Adrenal gland (tissue), 12 donors: ENCODE measurements around the gene NOS2. TPM values are rescaled to one million over a fixed set of nuclear protein-coding genes. Genes with fewer than 3 reads are reported as not detected.

Source experiments
- DNase-seq, 7 donors: peaks; one replicate each; pipeline ENCODE4 v3.0.0-alpha.2; 2019 to 2020
- H3K27ac ChIP-seq, 5 donors: fragments of 200-600 bp; sonication (generic) in 4 of 5; 1 replicate in 3 of 5; 2 replicates in 2 of 5; pipeline versions ENCODE4 v1.5.1 to v1.8.0; 2016 to 2020; ENCODE audit warnings: mild to moderate bottlenecking in 1 of 5
- H3K27me3 ChIP-seq: fragments of 200-600 bp; 2 replicates; pipeline ENCODE4 v1.8.0; 2021
- H3K36me3 ChIP-seq, 2 donors: fragments of 200-600 bp; replicated peaks in 1 of 2; 1 replicate in 1 of 2; 2 replicates in 1 of 2; pipeline versions ENCODE4 v1.5.1 to v1.8.0; 2018 to 2022
- H3K4me1 ChIP-seq, 2 donors: fragments of 200-600 bp; replicated peaks in 1 of 2; 1 replicate in 1 of 2; 2 replicates in 1 of 2; pipeline versions ENCODE4 v1.5.1 to v1.8.0; 2018 to 2021
- H3K4me3 ChIP-seq, 4 donors: fragments of 200-600 bp; sonication (generic) in 3 of 4; one replicate each; pipeline ENCODE4 v1.5.1; 2016 to 2018
- H3K9me3 ChIP-seq, 3 donors: fragments of 200-600 bp; sonication (generic) in 1 of 3; replicated peaks in 1 of 3; 1 replicate in 2 of 3; 2 replicates in 1 of 3; pipeline versions ENCODE4 v1.5.1 to v1.8.0; 2016 to 2021
- CTCF ChIP-seq, 6 experiments: fragments of 450-650 bp in 4 of 6; fragments of 200-600 bp in 2 of 6; sonication (generic) in 1 of 6; IDR thresholded peaks; 1 replicate in 5 of 6; 2 replicates in 1 of 6; pipeline versions ENCODE4 v1.5.1 to v1.8.0; 2016 to 2021; ENCODE audit warnings: antibody characterized with exemption in 6 of 6, mild to moderate bottlenecking in 2 of 6, moderate library complexity in 1 of 6
- POLR2A ChIP-seq, 2 donors: fragments of 450-650 bp; IDR thresholded peaks; one replicate each; pipeline ENCODE4 v1.6.1; 2017; ENCODE audit warnings: antibody characterized with exemption in 2 of 2, mild to moderate bottlenecking in 2 of 2, moderate library complexity in 1 of 2
- WGBS, 4 donors: extraction: QIAGEN DNeasy Blood & Tissue Kit in 2 of 4; methylation state at CpG; one replicate each; pipeline versions ENCODE4 v1.1.5 to v1.1.7; 2013 to 2017; 5-methylcytosine and 5-hydroxymethylcytosine counted together
- intact Hi-C, 2 donors: fragments of 100-400 bp; cut with DNase I; formaldehyde crosslinking; loops; one replicate each; pipeline versions ENCODE4 v1.14.1 to v1.15.0; 2022 to 2023
- polyA plus RNA-seq, 3 donors: library from polyadenylated mRNA; stranded (reverse); fragments of 200-250 nt in 2 of 3; fragments of 350-450 nt in 1 of 3; fragmentation: Illumina TruSeq in 1 of 3; extraction: RNeasy Lipid Tissue Mini Kit (QIAGEN cat#74804) in 1 of 3; gene quantifications; one replicate each; pipeline ENCODE4 v1.2.3, GENCODE V29; 2013 to 2014
- total RNA-seq, 9 donors: library from RNA; depleted of rRNA in 4 of 9; stranded (reverse); fragments of >200 nt in 4 of 9; fragments of 120-200 nt in 1 of 9; fragmentation: NEBNext Ultra II Directional in 1 of 9; extraction: Animal tissue kit (Norgen Biotek cat#: 25700) in 1 of 9; gene quantifications; one replicate each; pipeline versions ENCODE4 v1.1.0 to v1.2.4, GENCODE V29; 2013 to 2023
- donor health status: healthy with polysubstance abuse.
- donor health status: Bipolar disorder and iron deficiency.
- donor health status: DM: yes; HTN: yes; CAD: no.
- donor health status: DM: no; HTN: no; CAD: no.
- donor health status: DM: no; HTN: no; CAD: no.
- donor health status: DM: yes; HTN: yes; CAD: no.

The NOS2 gene
- total and polyA plus RNA-seq, 12 donors: 0.17 to 3.3 (median 0.61) TPM

GRCh38 chr17:27819145-27819544 is 18.8 kb upstream of the NOS2 start:
- no peak for DNase-seq
- Histone ChIP-seq H3K27me3 (no peaks in the 10 kb centered on the region), H3K27ac (peak overlapping the region in 1 of 5 donors; percentile 26), H3K4me1 (no peaks in the 10 kb centered on the region), H3K9me3 (no peaks in the 10 kb centered on the region), H3K36me3 (no peaks in the 10 kb centered on the region), H3K4me3 (no peak overlapping the region)
- 71 to 94% (median 83%) methylated on average over 1 of the region's 1 CpG for WGBS, 4 donors
- TF ChIP-seq POLR2A (IDR thresholded peaks at IDR 0.05): no peak
- no peak for TF ChIP-seq CTCF (IDR thresholded peaks at IDR 0.05)
- intact Hi-C loops: no loop called here

GRCh38 chr17:27818401-27819105 is 18.2 kb upstream of the NOS2 start:
- DNase-seq: no peak
- H3K9me3 ChIP-seq: no peaks in the 10 kb centered on the region

GRCh38 chr17:27817731-27818130 is 17.4 kb upstream of the NOS2 start:
- 50 to 80% (median 61%) methylated on average over 1 of the region's 1 CpG for WGBS, 4 donors
- intact Hi-C loops: no loop called here
- H3K4me1 ChIP-seq: no peaks in the 10 kb centered on the region
- H3K9me3 ChIP-seq: no peaks in the 10 kb centered on the region
- H3K27ac ChIP-seq: no peak overlapping the region
- no peak for DNase-seq
- TF ChIP-seq CTCF (IDR thresholded peaks at IDR 0.05) (no peak), POLR2A (IDR thresholded peaks at IDR 0.05) (no peak)
- H3K4me3 ChIP-seq: no peak overlapping the region
- H3K27me3 ChIP-seq: no peaks in the 10 kb centered on the region
- no peaks in the 10 kb centered on the region for H3K36me3 ChIP-seq

More at GRCh38 chr17:27818401-27819105, 18.2 kb upstream of the NOS2 start:
- no peaks in the 10 kb centered on the region for H3K4me1 ChIP-seq
- H3K27ac ChIP-seq: peak overlapping the region in 1 of 5 donors; percentile 53
- TF ChIP-seq POLR2A (IDR thresholded peaks at IDR 0.05) (no peak), CTCF (IDR thresholded peaks at IDR 0.05) (no peak)
- no peaks in the 10 kb centered on the region for H3K36me3 ChIP-seq
- H3K4me3 ChIP-seq: no peak overlapping the region
- 50 to 66% (median 59%) methylated on average over 6 to 7 of the region's 7 CpGs for WGBS, 4 donors
- H3K27me3 ChIP-seq: no peaks in the 10 kb centered on the region
- intact Hi-C loops: no loop called here

- no peak overlapping the region for H3K27ac ChIP-seq
- H3K36me3 ChIP-seq: no peaks in the 10 kb centered on the region
- WGBS, 4 donors: 89 to 96% (median 92%) methylated on average over 3 of the region's 3 CpGs
- intact Hi-C loops: no loop called here
- DNase-seq: no peak
- no peaks in the 10 kb centered on the region for H3K27me3 ChIP-seq
- no peaks in the 10 kb centered on the region for H3K4me1 ChIP-seq
- H3K9me3 ChIP-seq: no peaks in the 10 kb centered on the region
- no peak for TF ChIP-seq CTCF (IDR thresholded peaks at IDR 0.05)
- no peak for TF ChIP-seq POLR2A (IDR thresholded peaks at IDR 0.05)
- no peak overlapping the region for H3K4me3 ChIP-seq
These were observed 16.6 kb upstream of the NOS2 start for GRCh38 chr17:27816946-27817345.
